Keratinocyte (primary cell): ENCODE results near the gene CNNM2. TPM values are rescaled to one million over a fixed set of nuclear protein-coding genes. Genes with fewer than 3 reads are reported as not detected.

ENCODE experiments used
- DNase-seq: peaks from one replicate; pipeline ENCODE4 v3.0.0-alpha.2; 2011; ENCODE audit warnings: low read depth, missing footprints, low spot score
- FAIRE-seq: peaks from 2 replicates; lab custom pipeline; 2011; peaks lifted over from hg19 to GRCh38; lab: Jason Lieb, UNC
- H2AFZ ChIP-seq: 2 replicates; pipeline ENCODE4 v1.6.0; 2012; ENCODE audit warnings: low read length, control low read depth, inconsistent platforms; ENCODE audit not compliant: control insufficient read depth
- H3K27ac ChIP-seq: 2 replicates; pipeline ENCODE4 v1.5.1; 2011; ENCODE audit warnings: low read length; ENCODE audit not compliant: control insufficient read depth, insufficient read depth
- H3K27me3 ChIP-seq: 3 replicates; pipeline ENCODE4 v1.6.0; 2011; ENCODE audit warnings: low read length; ENCODE audit not compliant: control insufficient read depth, insufficient read depth; ENCODE audit errors: extremely low read depth
- H3K36me3 ChIP-seq, 2 experiments: 2 replicates in 1 of 2; 3 replicates in 1 of 2; pipeline ENCODE4 v1.5.1; 2011; ENCODE audit warnings: low read length in 2 of 2, mild to moderate bottlenecking in 1 of 2; ENCODE audit not compliant: control insufficient read depth in 2 of 2, insufficient read depth in 2 of 2; ENCODE audit errors: extremely low read depth in 1 of 2
- H3K4me1 ChIP-seq: 3 replicates; pipeline ENCODE4 v1.5.1; 2011; ENCODE audit warnings: low read length; ENCODE audit not compliant: control insufficient read depth, insufficient read depth; ENCODE audit errors: extremely low read depth
- H3K4me2 ChIP-seq: 3 replicates; pipeline ENCODE4 v1.6.0; 2011; ENCODE audit warnings: low read depth, low read length; ENCODE audit not compliant: control insufficient read depth, insufficient read depth; ENCODE audit errors: extremely low read depth
- H3K4me3 ChIP-seq, 3 experiments: fragments of 200-600 bp in 1 of 3; sonication (generic) in 1 of 3; 2 replicates in 2 of 3; 3 replicates in 1 of 3; pipeline ENCODE4 v1.5.1; 2011 to 2016; ENCODE audit warnings: low read length in 3 of 3, mild to moderate bottlenecking in 3 of 3, control low read depth in 2 of 3, inconsistent platforms in 1 of 3, low read depth in 1 of 3, mixed read lengths in 1 of 3, mixed run types in 1 of 3, moderate library complexity in 1 of 3; ENCODE audit not compliant: control insufficient read depth in 2 of 3, insufficient read depth in 2 of 3; ENCODE audit errors: extremely low read depth in 1 of 3
- H3K79me2 ChIP-seq: 2 replicates; pipeline ENCODE4 v1.6.0; 2012; ENCODE audit warnings: low read length; ENCODE audit not compliant: control insufficient read depth, insufficient read depth
- H3K9ac ChIP-seq: 3 replicates; pipeline ENCODE4 v1.6.0; 2011; ENCODE audit warnings: low read length; ENCODE audit not compliant: control insufficient read depth, insufficient read depth; ENCODE audit errors: extremely low read depth
- H3K9me1 ChIP-seq: 3 replicates; pipeline ENCODE4 v1.6.0; 2011; ENCODE audit warnings: low read length; ENCODE audit not compliant: control insufficient read depth, insufficient read depth; ENCODE audit errors: extremely low read depth
- H3K9me3 ChIP-seq: 2 replicates; pipeline ENCODE4 v1.5.1; 2012; ENCODE audit warnings: low read depth, low read length; ENCODE audit not compliant: control insufficient read depth
- H4K20me1 ChIP-seq: 3 replicates; pipeline ENCODE4 v1.6.0; 2011; ENCODE audit warnings: low read length; ENCODE audit not compliant: control insufficient read depth, insufficient read depth; ENCODE audit errors: extremely low read depth
- CTCF ChIP-seq, 3 experiments: IDR thresholded peaks in 1 of 3; conservative IDR thresholded peaks in 1 of 3; optimal IDR thresholded peaks in 1 of 3; 2 replicates in 2 of 3; 3 replicates in 1 of 3; pipeline versions ENCODE3 to v1.5.1; 2011; ENCODE audit warnings: low read length in 3 of 3, mild to moderate bottlenecking in 3 of 3, moderate library complexity in 2 of 3, control low read depth in 1 of 3, inconsistent platforms in 1 of 3; ENCODE audit not compliant: insufficient read depth in 2 of 3; ENCODE audit errors: extremely low read depth in 1 of 3
- EZH2 ChIP-seq: IDR thresholded peaks from one replicate; pipeline ENCODE4 v1.6.1; 2012; ENCODE audit warnings: inconsistent platforms, mild to moderate bottlenecking, low read length, moderate library complexity
- dilution Hi-C: fragments of 300-500 bp; cut with MboI; formaldehyde crosslinking; loops from one replicate; pipeline ENCODE4 v1.7.0; 2020; ENCODE audit warnings: low sequenced_read_pairs; ENCODE audit not compliant: extremely low pct_ligation_motif_present
- polyA plus RNA-seq, 5 experiments: library from polyadenylated mRNA; depleted of rRNA in 3 of 5; stranded (reverse) in 3 of 5; stranded (forward) in 1 of 5; unstranded in 1 of 5; fragments of >200 nt; gene quantifications; 1 replicate in 1 of 5; 2 replicates in 3 of 5; 3 replicates in 1 of 5; pipeline versions ENCODE4 v1.2.1 to v1.2.3, GENCODE V29; 2011 to 2012; ENCODE audit warnings: missing spikeins in 2 of 5, low read depth in 1 of 5, low replicate concordance in 1 of 5

The CNNM2 gene
- polyA plus RNA-seq, 1 donor (not counting 4 experiments of a cell fraction or from before 2014, with no cell fraction given) = 1.5 TPM

- no peak for FAIRE-seq
These were observed 182.5 kb downstream of the CNNM2 start for GRCh38 chr10:103100620-103101019.

GRCh38 chr10:103102195-103102594 lies 184.1 kb downstream of the CNNM2 start:
- Histone ChIP-seq H3K36me3 (peaks cover 4 to 5% of the 10 kb centered on the region in 2 experiments), H3K4me1 (no peaks in the 10 kb centered on the region), H4K20me1 (no peaks in the 10 kb centered on the region), H3K4me3 (no peak overlapping the region), H2AFZ (no peak overlapping the region), H3K27me3 (no peaks in the 10 kb centered on the region), H3K79me2 (no peaks in the 10 kb centered on the region), H3K4me2 (no peak overlapping the region), H3K27ac (no peak overlapping the region), H3K9me1 (no peaks in the 10 kb centered on the region), H3K9me3 (no peaks in the 10 kb centered on the region), H3K9ac (no peak overlapping the region)
- DNase-seq (no peak), FAIRE-seq (no peak)
- dilution Hi-C loops = no loop called here
- TF ChIP-seq EZH2 (no peak), CTCF (optimal IDR thresholded peaks at IDR 0.05 in 1 of 3, IDR thresholded peaks at IDR 0.05 in 1 of 3, conservative IDR thresholded peaks at IDR 0.05 in 1 of 3; ENCODE audit: extremely low read depth in 1 of 3, insufficient read depth in 2 of 3, low read length in 3 of 3) (no peak)

More at GRCh38 chr10:103100620-103101019, 182.5 kb downstream of the CNNM2 start:
- H3K79me2 ChIP-seq = no peaks in the 10 kb centered on the region
- no peak overlapping the region for H2AFZ ChIP-seq
- H3K9ac ChIP-seq = no peak overlapping the region
- dilution Hi-C loops = no loop called here
- H3K4me3 ChIP-seq = no peak overlapping the region
- H4K20me1 ChIP-seq = no peaks in the 10 kb centered on the region
- peaks cover 3 to 8% of the 10 kb centered on the region in 2 experiments for H3K36me3 ChIP-seq
- H3K4me1 ChIP-seq = no peaks in the 10 kb centered on the region
- no peaks in the 10 kb centered on the region for H3K9me3 ChIP-seq
- no peak overlapping the region for H3K27ac ChIP-seq
- H3K9me1 ChIP-seq = no peaks in the 10 kb centered on the region
- no peak for DNase-seq
- H3K27me3 ChIP-seq = no peaks in the 10 kb centered on the region
- TF ChIP-seq EZH2 (no peak), CTCF (optimal IDR thresholded peaks at IDR 0.05 in 1 of 3, IDR thresholded peaks at IDR 0.05 in 1 of 3, conservative IDR thresholded peaks at IDR 0.05 in 1 of 3; ENCODE audit: extremely low read depth in 1 of 3, insufficient read depth in 2 of 3, low read length in 3 of 3) (no peak)
- no peak overlapping the region for H3K4me2 ChIP-seq
